Stimulated activated CD4-positive, alpha-beta T cell treated with anti-CD3 and anti-CD28 coated beads, Interleukin-15, amount 100 ng/mL, for 1 hour (primary cell): ENCODE data around the gene KPRP.

ENCODE experiments used
- DNase-seq, 2 donors: peaks; one replicate each; pipeline ENCODE4 v3.0.0-alpha.2; 2020; ENCODE audit warnings: low read depth in 1 of 2, low spot score in 1 of 2

Gene KPRP

DNA sequence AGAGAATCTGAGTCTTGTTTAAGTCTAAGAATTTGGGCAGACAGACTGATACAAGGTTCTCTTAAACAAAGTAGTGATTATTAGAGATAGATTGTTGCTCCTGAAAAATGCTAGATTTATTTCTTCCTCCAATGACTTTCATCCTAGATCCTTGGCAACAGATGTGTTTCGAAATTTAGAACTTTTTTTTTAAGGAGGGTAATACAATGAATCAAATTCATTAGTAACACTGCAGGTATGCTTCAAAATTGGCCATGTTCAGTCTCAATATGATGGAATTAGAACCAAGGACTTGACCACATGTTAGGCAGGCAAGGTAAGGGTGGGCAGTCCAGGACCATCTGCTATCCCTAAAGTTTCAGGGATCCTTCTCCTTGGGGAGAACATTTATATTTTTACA lies 12.6 kb downstream of the KPRP start:
- DNase-seq: no peak

DNA sequence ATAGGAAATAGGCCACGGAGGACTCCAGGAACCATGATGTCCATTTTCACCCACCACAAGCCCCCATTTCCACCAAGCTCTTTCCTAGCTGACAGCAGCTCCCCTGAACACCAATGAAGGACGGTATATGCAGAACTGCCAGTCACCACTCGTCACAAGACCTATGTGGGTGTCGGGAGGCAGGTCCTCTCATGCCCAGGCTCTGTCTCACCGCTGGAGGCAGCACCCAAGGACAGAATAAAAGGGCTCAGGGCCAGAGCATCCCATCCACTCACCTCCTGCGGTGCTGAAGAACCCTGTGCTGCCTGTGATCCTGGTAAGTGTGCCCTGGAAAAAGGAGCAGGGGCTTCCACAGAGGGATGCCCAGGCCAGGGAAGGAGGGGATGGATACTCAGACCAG lies 17.1 kb downstream of the KPRP start, which contains the start of gene LCE1F:
TSS of gene LCE1F (plus strand) at position 266 of the 400 bp plus-strand sequence. CDS start 1,232 bp downstream, outside the sequence.
- no peak for DNase-seq

DNA sequence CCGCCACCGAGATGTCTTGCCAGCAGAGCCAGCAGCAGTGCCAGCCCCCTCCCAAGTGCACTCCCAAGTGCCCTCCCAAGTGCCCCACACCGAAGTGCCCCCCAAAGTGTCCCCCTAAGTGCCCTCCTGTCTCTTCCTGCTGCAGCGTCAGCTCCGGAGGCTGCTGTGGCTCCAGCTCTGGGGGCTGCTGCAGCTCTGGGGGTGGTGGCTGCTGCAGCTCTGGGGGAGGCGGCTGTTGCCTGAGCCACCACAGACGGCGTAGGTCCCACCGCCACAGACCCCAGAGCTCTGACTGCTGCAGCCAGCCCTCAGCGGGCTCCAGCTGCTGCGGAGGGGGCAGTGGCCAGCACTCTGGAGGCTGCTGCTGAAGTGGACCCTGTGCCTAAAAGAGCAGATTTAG lies 18.5 kb downstream of the KPRP start:
- DNase-seq: no peak

DNA sequence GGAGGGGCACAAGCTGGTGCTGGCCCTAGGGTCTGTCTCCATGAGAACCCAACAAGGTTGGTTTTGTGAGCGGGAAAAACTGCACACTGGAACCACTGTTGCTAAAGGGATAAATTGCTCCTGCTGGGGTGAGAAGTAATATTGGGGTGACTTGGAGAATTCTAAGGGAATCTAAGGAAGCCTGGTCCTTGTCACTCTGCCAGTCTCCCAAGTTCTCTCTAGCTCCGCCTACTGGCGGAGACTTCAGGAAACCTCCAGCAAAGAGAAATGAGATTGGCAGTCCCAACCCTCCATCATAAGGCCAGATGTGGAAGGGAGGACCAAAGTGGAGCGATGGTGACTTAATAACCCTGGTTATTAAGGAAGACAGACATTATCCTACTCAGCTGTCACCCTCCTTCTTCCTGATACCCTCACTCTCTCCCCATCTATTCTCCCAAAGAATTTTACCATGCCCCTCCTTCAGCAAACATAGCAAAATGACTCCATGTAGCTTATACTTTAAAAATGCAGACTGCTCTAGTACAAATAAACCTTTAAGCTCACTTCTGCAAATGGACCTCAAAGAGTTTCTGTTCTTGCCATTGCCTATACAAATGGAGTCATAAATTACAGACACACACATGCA lies 19.8 kb downstream of the KPRP start:
- DNase-seq: no peak

GRCh38 chr1:152783095-152783494 lies 25.3 kb downstream of the KPRP start:
- no peak for DNase-seq

DNA sequence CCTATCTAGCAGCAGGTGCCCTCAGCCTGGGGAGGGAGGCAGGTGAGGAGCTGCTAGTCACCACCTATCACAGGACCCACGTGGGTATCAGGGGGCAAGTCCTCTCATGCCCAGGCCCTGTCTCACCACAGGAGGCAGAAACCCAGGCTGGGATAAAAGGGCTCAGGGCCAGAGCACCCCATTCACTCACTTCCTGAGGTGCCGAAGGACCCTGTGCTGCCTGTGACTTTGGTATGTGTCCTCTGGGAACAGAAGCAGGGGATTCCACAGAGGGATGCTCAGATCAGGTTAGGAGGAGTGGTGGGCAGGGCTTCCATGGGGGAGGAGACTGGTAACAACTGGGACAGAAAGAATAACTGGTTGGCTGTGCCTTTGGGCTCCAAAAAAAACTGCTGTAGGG lies 28.3 kb downstream of the KPRP start, which contains the start of gene LCE1E:
TSS of gene LCE1E (plus strand) at position 181 of the 400 bp plus-strand sequence. CDS start 1,043 bp downstream, outside the sequence.
- DNase-seq: no peak

GRCh38 chr1:152795686-152796085 lies 37.9 kb downstream of the KPRP start:
- DNase-seq: no peak

DNA sequence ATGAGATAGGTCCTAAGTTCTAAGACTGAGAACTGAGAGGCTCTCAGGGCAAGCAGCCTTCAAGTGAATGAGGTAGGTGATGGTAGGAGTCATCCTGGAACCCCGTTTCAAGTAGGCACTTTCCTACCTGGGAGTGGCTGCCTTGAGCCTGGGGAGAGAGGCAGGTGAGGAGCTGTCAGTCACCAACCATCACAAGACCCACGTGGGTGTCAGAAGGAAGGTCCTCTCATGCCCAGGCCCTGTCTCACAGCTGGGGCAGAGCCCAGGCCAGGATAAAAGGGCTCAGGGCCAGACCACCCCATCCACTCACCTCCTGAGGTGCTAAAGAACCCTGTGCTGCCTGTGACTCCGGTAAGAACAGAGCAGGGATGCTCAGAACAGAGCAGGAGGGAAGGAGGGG lies 38.6 kb downstream of the KPRP start, which contains the start of gene LCE1D:
TSS of gene LCE1D (plus strand) at position 301 of the 400 bp plus-strand sequence. CDS start 1,074 bp downstream, outside the sequence.
- DNase-seq: no peak

DNA sequence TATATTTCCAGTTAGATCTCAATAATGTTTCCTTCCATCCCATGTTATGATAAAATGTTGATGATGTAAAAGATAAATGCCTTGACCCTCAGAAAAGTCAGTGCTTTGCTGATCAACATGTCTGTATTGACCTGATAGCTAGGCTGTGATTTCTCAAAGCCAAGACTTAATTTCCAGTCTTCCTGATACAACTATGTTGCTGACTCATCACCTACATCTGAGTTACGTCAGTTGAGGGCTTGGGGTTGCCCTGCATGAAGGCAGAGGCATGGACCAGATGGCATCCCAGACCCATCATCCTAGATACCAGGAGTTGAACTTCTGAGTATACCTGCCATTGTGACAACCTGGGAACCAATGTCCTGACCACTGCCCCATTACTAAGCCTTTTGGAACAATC lies 43.5 kb downstream of the KPRP start:
- no peak for DNase-seq

DNA sequence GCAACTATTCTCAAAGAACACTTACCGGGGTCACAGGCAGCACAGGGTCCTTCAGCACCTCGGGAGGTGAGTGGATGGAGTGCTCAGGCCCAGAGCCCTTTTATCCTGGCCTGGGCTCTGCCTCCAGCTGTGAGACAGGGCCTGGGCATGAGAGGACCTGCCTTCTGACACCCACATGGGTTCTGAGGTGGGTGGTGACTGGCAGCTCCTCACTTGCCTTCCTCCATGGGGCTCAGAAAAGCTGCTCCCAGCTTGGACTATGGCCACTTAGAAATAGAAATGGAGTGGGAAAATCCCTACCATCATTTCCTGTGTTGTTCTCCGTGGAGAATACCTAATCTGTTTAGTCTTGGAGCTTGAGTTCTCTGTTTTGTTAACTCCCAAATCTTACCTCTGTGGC lies 48.8 kb downstream of the KPRP start, which contains the start of gene LCE1C:
TSS of gene LCE1C (minus strand) at position 76 of the 400 bp plus-strand sequence. CDS start 1,173 bp downstream, outside the sequence.
- DNase-seq: no peak

GRCh38 chr1:152811050-152811449 lies 53.2 kb downstream of the KPRP start:
- DNase-seq: no peak
